SK-N-SH treated with all-trans-retinoic acid at 6 μM for 48 hours (cell line): ENCODE results near the gene HNRNPR.

Experiments
- ATAC-seq: fragments of 200-7000 bp; cut with Tn5 transposase; 3 replicates; pipeline ENCODE4 v1.9.1; 2020; ENCODE audit warnings: mild to moderate bottlenecking, moderate library complexity
- BACH2 ChIP-seq: fragments of 250-450 bp; sonication (Bioruptor Pico); IDR thresholded peaks from 2 replicates; pipeline ENCODE4 v1.9.0; 2021; ENCODE audit warnings: mild to moderate bottlenecking, borderline replicate concordance
- CSDC2 ChIP-seq: fragments of 250-450 bp; sonication (Bioruptor Pico); IDR thresholded peaks from 2 replicates; pipeline ENCODE4 v1.5.0; 2020; ENCODE audit warnings: mild to moderate bottlenecking, moderate library complexity
- CSRNP3 ChIP-seq: fragments of 250-450 bp; sonication (Bioruptor Pico); IDR thresholded peaks from 2 replicates; pipeline ENCODE4 v1.5.1; 2021; ENCODE audit warnings: mild to moderate bottlenecking, moderate library complexity
- ESRRG ChIP-seq: fragments of 250-450 bp; sonication (Bioruptor Pico); IDR thresholded peaks from 2 replicates; pipeline ENCODE4 v1.6.1; 2021; ENCODE audit warnings: mild to moderate bottlenecking
- ISL1 ChIP-seq: fragments of 250-450 bp; sonication (Bioruptor Pico); IDR thresholded peaks from 2 replicates; pipeline ENCODE4 v2.1.2; 2022; ENCODE audit warnings: mild to moderate bottlenecking, moderate library complexity
- OSR1 ChIP-seq: fragments of 250-450 bp; sonication (Bioruptor Pico); IDR thresholded peaks from 2 replicates; pipeline ENCODE4 v1.8.0; 2022; ENCODE audit warnings: moderate library complexity, mild to moderate bottlenecking, inconsistent platforms
- PPARA ChIP-seq: fragments of 250-450 bp; sonication (Bioruptor Pico); IDR thresholded peaks from 2 replicates; pipeline ENCODE4 v1.5.0; 2020; ENCODE audit warnings: mild to moderate bottlenecking, borderline replicate concordance
- RARB ChIP-seq: fragments of 250-450 bp; sonication (Bioruptor Pico); IDR thresholded peaks from 2 replicates; pipeline ENCODE4 v1.8.0; 2021; ENCODE audit warnings: mild to moderate bottlenecking, moderate library complexity
- TCF4 ChIP-seq: fragments of 250-450 bp; sonication (Bioruptor Pico); IDR thresholded peaks from 2 replicates; pipeline ENCODE4 v1.8.0; 2021; ENCODE audit warnings: mild to moderate bottlenecking, moderate library complexity, borderline replicate concordance
- TOX ChIP-seq: fragments of 250-450 bp; sonication (Bioruptor Pico); IDR thresholded peaks from 2 replicates; pipeline ENCODE4 v1.8.0; 2021; ENCODE audit warnings: mild to moderate bottlenecking, moderate library complexity, borderline replicate concordance
- TSHZ2 ChIP-seq: fragments of 250-450 bp; sonication (Bioruptor Pico); IDR thresholded peaks from 2 replicates; pipeline ENCODE4 v1.5.0; 2020; ENCODE audit warnings: mild to moderate bottlenecking, moderate library complexity
- ZFP3 ChIP-seq: fragments of 250-450 bp; sonication (Bioruptor Pico); IDR thresholded peaks from 2 replicates; pipeline ENCODE4 v1.5.0; 2020; ENCODE audit warnings: mild to moderate bottlenecking, moderate library complexity
- ZFP30 ChIP-seq: fragments of 450-650 bp; formaldehyde crosslinking; IDR thresholded peaks from 2 replicates; pipeline ENCODE4 v1.5.0; 2022; ENCODE audit warnings: mild to moderate bottlenecking, moderate library complexity
- ZNF8 ChIP-seq: fragments of 450-650 bp; formaldehyde crosslinking; IDR thresholded peaks from 2 replicates; pipeline ENCODE4 v1.5.0; 2020; ENCODE audit warnings: mild to moderate bottlenecking, moderate library complexity
- TF ChIP-seq, protein P1 (sequence below): fragments of 250-450 bp; sonication (Bioruptor Pico); IDR thresholded peaks from 2 replicates; pipeline ENCODE4 v1.5.1; 2020; ENCODE audit warnings: low read depth, mild to moderate bottlenecking, moderate library complexity
- TF ChIP-seq, protein P2 (sequence below): fragments of 250-450 bp; sonication (Bioruptor Pico); IDR thresholded peaks from 2 replicates; pipeline ENCODE4 v1.8.0; 2021; ENCODE audit warnings: low read depth, mild to moderate bottlenecking, moderate library complexity, borderline replicate concordance

The HNRNPR gene

GRCh38 chr1:23283667-23284602 lies 60.1 kb downstream of the HNRNPR start (continued):
- TF ChIP-seq TSHZ2 = no peak
- TF ChIP-seq, protein P1, sequence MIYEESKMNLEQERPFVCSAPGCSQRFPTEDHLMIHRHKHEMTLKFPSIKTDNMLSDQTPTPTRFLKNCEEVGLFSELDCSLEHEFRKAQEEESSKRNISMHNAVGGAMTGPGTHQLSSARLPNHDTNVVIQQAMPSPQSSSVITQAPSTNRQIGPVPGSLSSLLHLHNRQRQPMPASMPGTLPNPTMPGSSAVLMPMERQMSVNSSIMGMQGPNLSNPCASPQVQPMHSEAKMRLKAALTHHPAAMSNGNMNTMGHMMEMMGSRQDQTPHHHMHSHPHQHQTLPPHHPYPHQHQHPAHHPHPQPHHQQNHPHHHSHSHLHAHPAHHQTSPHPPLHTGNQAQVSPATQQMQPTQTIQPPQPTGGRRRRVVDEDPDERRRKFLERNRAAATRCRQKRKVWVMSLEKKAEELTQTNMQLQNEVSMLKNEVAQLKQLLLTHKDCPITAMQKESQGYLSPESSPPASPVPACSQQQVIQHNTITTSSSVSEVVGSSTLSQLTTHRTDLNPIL (CRISPR knock-in tag) = no peak
- TF ChIP-seq ZFP3 = no peak

DNA sequence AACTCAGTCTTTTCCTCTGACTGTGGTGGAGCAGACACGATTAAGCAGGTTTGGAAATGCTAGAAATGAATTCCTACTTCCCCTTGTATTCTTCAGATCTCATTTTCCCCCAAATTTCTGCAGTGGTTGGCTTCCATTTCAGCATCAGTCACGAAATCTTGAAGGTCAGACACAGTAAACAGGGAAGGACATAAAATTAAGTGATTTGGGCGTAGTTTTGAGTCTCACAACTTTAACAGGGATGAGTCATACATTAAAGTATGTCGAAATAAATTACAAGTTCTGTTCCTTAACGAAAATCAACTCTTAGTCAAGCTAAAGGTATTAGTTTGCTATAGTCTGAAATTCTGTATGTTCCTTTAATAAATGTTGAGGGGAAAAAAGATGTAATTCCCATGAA lies 61.1 kb downstream of the HNRNPR start:
- ATAC-seq = peak; percentile 70
- TF ChIP-seq BACH2 (CRISPR knock-in tag) (no peak), RARB (no peak)

GRCh38 chr1:23278717-23279116 lies 65.4 kb downstream of the HNRNPR start:
- no peak for TF ChIP-seq TOX (CRISPR knock-in tag)
- TF ChIP-seq PPARA (CRISPR knock-in tag) = no peak
- TF ChIP-seq, protein P2, sequence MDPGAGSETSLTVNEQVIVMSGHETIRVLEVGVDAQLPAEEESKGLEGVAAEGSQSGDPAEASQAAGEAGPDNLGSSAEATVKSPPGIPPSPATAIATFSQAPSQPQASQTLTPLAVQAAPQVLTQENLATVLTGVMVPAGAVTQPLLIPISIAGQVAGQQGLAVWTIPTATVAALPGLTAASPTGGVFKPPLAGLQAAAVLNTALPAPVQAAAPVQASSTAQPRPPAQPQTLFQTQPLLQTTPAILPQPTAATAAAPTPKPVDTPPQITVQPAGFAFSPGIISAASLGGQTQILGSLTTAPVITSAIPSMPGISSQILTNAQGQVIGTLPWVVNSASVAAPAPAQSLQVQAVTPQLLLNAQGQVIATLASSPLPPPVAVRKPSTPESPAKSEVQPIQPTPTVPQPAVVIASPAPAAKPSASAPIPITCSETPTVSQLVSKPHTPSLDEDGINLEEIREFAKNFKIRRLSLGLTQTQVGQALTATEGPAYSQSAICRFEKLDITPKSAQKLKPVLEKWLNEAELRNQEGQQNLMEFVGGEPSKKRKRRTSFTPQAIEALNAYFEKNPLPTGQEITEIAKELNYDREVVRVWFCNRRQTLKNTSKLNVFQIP (CRISPR knock-in tag) = no peak
- ATAC-seq = no peak

- TF ChIP-seq, protein P2 (CRISPR knock-in tag) = no peak
- TF ChIP-seq CSRNP3 (CRISPR knock-in tag) (no peak), ESRRG (CRISPR knock-in tag) (no peak), OSR1 (no peak), BACH2 (CRISPR knock-in tag) (no peak), ISL1 (no peak), ZFP3 (no peak), TCF4 (CRISPR knock-in tag) (no peak), ZNF8 (CRISPR knock-in tag) (no peak), TOX (CRISPR knock-in tag) (no peak), TSHZ2 (no peak), RARB (no peak), CSDC2 (CRISPR knock-in tag) (no peak), ZFP30 (no peak)
- TF ChIP-seq, protein P1 (CRISPR knock-in tag) = no peak
- no peak for ATAC-seq
These were observed 67.6 kb downstream of the HNRNPR start for GRCh38 chr1:23276531-23276930.
